Measurements from ENCODE around the gene FAM3C.
"Not testable (repeated sequence)": the region's sequence is repeated elsewhere in the genome, so short reads cannot be mapped to it uniquely, and the experiment has no call there.

FAM3C gene, protein sequence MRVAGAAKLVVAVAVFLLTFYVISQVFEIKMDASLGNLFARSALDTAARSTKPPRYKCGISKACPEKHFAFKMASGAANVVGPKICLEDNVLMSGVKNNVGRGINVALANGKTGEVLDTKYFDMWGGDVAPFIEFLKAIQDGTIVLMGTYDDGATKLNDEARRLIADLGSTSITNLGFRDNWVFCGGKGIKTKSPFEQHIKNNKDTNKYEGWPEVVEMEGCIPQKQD
- total RNA-seq, result 6.2 to 28.4 (median 20.8) reads per million in 18 experiments

DNA sequence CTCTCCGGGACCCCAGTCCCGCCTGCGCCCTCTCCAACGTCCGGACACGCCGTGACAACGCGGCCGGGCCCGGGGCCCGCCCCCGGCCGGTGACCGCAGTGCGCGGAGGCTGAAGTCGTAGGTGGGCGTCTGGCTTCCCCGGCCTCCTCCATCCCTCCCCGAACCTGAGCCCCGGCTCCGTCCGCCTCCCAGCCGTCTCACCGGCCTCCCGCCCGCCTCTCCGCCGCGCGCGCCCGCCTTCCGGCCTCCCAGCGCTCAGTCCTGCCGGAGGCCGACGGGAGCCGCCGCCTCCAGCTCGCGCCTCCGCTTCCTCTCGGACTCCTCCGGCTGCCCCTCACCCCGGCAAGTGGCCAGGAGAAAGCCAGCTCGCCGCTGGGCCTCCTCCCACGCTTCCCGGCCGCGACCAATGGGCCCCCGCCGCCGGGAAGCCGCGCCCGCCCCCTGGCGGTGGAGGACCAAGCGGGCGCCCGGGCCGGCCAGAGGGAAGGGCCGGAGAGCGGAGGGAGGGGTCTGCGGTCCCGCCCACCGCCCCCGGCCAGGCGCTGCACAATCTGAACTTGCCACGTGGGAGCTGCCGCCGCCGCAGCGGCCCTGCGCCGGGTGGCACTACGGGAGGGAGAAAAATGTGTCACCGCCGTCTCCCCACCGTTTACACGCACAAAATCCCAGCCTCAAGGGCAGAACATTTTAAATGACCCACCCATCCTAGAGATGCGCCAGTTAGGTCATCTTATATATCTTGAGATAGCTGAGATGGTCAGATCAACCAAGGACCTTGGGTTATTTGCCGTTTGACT is at the start of gene FAM3C:
Gene FAM3C, minus strand, starts transcription at position 348 of the 797 bp plus-strand sequence. CDS start 13,339 bp downstream, outside the sequence.
- DNase-seq, result peak; percentile 96

DNA sequence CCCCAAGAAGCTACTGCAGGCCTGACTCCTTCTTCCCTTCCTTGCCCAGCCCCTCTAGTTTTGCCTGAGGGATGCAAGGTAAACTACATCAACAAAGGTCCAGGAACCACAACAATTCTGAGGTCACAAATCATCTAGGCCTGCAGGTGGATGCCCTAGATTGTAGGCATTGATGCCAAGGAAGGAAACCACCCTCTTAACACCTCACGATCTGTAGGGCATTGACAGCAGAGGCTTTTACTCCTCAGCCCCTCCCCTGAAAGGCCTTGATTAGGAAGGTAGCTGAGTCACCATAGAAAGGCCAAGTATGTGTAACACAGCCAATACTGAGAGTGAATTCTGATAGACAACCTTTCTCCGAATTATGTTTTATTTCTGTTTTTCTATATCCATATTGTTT is 46.7 kb upstream of the FAM3C start:
- no peak for DNase-seq

DNA sequence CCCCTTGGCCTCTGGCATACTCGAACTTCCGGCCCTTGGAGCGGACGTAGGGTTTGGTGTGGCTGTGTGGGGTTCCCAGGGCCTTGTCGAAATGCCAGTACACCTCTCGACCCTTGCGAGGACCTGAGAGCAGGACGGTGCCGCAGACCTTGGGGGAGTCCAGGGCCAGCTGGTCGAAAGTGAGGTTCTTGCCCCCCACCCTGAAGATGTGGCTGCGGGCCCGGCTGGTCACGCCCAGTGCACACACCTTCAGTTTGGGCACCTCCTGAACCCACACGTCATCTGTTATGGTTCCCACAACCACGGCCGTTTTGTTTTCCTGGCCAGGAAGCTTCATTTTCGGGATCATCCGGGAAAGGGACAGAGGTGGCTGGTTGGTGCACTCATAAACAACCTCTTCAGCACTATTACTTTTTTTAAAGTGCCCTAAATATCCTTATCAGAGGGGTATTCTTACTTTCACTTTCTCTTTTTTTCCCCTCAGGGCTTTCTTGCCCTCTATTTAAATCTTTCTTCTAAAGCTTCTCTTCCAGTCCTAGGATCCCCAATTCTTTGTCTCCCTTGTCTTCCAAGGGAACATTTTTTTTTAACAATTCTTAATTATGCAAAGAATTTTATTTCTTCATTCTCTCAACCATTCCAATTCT is 44.9 kb upstream of the FAM3C start:
- no peak for DNase-seq

- peak in 1 of 2 donors; percentile 13 for DNase-seq
Observed at GRCh38 chr7:121438043-121438955, 42.2 kb upstream of the FAM3C start.

- DNase-seq, result no peak
Observed at GRCh38 chr7:121437470-121437869, 41.4 kb upstream of the FAM3C start.

GRCh38 chr7:121436688-121437087 is 40.6 kb upstream of the FAM3C start:
- DNase-seq, result no peak

DNA sequence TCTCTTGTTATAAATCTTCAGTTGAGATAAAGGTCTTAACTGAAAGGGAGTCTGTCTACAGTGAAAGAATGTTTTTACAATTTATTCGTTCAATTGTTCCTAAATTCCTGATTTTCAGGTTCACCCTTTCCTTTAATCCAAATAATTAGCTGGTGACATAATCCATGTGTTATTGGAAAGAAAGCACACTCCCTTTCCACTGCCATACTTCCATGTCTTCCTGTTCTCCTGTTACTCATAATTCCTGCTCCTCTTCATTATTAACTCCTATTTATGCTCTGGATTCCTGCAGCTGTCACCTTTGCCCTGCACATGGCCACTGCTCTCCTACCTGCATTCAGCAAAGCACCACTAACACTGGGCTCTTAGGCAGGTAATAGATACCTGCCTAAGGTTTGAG is 40.0 kb upstream of the FAM3C start:
- no peak for DNase-seq

GRCh38 chr7:121433775-121434174 is 37.7 kb upstream of the FAM3C start:
- no peak for DNase-seq

DNA sequence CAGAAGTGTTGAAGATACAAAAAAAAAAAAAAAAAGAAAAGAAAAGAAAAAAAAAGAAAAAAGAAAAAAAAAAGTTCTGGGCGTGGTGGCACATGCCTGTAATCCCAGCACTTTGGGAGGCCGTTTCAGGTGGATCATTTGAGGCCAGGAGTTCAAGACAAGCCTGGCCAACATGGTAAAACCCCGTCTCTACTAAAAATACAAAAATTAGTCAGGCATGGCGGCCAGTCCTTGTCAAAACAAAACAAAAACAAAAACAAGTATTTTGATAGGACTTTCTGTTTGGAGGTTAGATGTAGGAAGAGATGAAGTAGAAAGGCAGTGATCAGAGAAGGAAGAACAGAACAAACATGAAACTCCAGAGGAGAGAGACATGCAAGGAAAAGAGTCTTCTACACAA is 36.4 kb upstream of the FAM3C start:
- not testable (repeated sequence) for DNase-seq

DNA sequence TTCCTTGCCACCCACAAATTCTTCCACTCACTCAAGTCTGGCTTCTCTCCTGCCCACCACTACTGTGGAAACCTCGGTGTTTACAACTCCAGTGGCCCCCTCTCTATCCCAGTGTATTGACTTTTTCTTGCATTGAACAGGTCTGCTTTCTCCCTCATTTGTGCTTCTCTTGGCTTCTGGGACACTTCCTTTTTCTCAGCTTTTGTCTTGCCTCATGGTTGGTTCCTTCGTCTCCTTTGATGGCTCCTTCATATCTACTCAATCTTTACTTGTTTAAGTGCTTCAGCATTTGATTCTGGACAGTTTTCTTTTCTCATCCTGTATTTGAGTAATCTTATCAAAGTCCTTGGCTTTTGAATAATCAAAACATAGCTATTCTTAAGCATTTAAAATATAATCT is 35.9 kb upstream of the FAM3C start:
- DNase-seq, result no peak

GRCh38 chr7:121431389-121431995 is 35.4 kb upstream of the FAM3C start:
- DNase-seq, result no peak

GRCh38 chr7:121430558-121430957 is 34.5 kb upstream of the FAM3C start:
- no peak for DNase-seq

DNA sequence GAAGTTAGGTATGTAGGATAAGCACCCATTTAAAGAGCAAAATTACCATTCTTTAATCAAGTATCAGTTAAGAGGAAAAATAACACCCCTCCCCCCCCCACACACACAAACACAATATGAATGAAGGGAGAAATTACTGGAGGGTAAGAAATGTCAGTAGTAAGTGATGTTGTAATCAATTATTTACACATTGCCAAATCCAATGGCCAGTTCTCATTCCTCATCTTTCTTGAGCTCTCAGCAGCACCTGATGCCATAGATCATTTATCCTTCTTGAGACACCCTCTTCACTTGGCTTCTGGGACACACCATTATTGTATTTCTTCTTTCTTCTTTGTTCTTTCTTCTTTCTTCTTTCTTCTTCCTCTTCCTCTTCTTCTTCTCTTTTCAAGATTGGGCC is 33.7 kb upstream of the FAM3C start:
- no peak for DNase-seq

DNA sequence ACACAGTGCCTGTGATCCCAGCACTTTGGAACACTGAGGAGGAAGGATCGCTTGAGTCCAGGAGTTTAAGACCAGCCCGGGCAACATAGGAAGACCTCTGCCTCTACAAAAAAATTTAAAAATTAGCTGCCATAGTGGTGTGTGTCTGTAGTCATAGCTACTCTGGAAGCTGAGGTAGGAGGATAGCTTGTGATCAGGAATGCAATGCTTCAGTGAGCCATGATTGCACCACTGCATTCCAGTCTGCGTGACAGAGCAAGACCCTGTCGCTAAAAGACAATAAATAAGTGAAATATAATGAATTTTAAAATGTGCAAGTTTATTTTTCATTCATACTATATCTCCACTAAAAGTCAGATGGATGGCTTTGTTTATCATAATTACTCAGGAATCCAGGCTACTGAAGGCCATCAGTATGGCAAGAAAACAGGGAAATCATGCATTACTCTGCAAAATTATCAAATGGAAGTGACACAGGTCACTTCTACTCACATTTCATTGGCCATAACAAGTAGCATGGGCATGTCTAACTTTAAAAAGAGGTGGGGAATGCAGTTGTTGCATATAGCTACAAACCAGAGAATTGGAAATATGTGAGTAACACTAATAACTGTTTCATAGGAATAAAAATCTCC is 32.9 kb upstream of the FAM3C start:
- no peak for DNase-seq

GRCh38 chr7:121421743-121422142 is 25.6 kb upstream of the FAM3C start:
- DNase-seq, result not testable (repeated sequence)

DNA sequence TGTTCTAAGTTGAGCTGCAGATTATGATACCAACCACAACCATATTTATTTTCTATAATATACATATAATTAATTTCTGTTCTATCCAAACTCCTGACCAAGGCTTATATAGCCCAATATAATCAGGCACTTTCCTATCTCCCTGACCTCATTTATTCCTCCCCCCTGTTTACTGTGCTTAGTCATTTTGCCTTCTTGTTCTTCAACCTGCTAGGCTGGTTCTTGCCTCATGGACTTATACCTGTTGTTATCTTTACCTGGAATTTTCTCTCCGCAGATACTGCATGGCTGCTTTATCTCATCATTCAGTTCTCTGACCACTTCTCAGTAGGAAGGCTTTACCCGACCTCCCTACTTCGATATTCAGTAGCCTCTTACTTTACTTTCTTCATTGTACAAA is 24.9 kb upstream of the FAM3C start:
- no peak for DNase-seq

DNA sequence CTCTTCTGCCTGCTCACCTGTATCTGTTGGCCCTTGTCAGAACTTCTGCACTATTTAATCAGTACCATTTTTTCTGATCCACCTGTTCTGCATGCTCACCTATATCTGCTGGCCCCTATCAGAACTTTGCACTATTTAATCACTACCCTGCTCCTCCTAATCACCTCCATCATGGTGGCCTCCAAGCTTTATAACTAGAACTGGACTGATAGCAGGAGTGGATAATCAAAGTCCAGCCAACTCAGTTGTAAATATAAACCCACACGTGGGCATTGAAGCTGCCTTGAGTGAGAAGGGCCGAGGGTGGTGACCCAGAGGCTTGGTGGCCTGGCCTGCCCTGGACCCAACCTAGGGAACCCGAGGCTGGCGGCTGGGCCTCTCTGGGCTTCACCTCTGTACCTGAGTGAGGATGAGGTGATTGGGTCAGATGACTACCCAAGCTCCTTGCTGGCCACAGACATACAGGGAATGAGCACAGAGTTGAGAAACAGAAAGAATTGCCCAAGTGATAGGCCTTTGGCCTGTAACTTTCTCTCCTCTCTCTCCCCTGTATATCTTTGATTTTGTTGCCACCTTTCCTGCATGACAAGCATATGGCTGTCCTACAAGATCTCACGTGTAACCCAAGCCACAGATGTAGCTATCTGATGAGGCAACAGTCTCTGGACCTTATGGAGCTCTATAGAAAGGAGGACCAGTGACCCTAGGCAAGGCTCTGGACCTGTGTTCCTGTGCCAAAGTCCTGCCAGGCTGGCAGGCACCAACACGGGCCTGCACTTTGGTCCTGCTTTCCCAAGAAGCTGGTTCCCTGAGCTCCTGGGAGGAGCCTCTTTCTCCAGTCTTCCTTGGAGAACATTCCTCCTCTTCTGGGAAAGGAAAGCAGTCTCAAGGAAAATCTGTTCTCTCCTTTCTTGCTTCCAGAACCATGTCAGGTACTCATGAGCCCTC is 23.4 kb upstream of the FAM3C start:
- DNase-seq, result no peak

DNA sequence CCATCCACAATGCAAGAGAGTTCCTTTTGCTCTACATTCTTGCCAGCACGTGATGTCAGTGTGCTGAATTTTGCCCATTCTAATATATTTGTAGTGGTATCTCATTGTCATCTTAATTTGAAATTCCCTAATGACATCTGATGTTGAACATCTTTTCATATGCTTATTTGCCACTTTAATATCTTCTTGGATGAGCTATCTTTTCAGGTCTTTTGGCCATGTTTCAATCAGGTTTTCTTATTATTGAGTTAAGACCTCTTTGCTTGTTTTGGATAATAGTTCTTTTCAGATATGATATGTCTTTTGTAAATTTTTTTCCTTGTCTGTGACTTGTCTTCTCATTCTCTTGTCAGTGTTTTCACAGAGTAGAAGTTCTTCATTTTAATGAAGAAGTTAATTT is 20.4 kb upstream of the FAM3C start:
- no peak for DNase-seq

DNA sequence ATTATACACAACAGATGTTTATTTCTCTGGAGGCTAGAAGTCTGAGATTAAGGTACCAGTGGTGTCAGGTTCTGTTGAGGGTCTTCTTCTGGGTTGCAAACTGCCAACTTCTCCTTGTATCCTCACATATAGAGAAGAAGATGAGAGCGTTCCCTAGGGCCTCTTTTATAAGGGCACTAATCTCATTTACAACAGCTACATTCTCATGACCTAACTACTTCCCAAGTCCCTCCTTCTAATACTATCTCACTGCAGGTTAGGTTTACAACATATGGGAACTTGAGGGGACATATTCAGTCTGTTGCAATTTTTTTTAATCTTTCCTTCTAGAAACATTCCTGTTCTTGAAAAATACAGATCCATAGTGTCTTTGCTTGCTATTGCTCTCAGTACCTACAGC is 18.3 kb upstream of the FAM3C start:
- no peak for DNase-seq

DNA sequence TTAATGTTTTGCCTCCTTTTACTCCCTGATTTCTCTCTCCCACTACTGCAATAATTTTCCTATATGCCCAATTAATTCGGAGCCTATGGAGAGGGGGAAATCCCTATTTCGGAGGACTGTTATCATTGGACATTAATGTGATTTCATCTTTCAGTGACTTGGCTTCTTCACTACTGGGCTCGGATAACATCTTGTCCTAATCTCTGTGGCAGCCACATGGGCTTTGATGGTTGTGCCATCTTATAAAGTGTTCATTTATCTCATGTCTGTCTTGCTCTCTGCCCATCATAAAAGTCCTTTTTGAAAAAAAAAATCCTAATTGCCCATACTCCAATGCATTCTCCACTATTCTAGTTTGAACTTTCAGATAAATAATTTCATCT is 15.5 kb upstream of the FAM3C start:
- no peak for DNase-seq
